ENCODE measurements around the gene FAHD1. TPM values are rescaled to one million over a fixed set of nuclear protein-coding genes. Genes with fewer than 3 reads are reported as not detected.
A peak's percentile ranks its signal among the peaks of the same experiment; 100 is the strongest.

FAHD1 gene
- total and polyA plus RNA-seq, 2 donors (not counting 1 experiment from before 2014, with no cell fraction given): 28.3 to 78.3 TPM

DNA sequence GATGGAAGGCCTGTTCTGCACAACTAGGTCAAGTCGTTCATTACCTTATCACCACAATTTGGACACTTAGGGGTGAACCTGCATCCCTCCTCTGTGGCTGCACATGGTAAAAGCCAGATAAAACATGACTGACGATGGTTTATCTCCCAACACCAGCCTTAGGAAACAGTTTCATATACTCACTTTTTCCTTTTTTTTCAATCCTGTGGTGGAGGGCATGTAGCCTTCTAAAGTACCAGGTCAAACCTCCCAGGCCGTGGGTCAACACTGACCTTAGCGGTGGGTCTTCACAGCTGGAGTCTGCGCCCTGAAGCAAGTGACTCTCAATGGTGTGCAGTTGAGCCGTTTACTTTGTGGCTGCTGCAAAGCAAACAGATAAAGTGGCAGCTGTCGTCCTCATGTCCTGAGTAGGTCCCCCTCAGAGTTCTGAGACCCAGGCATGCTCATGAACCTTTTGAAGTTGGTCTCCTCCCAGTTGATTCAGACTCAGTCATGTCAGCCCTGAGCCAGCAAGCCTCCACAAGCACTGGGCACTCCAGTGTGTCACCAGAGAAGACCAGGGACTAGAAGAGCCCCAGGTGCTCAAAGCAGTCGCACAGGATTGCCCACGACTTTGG is 5.9 kb downstream of the FAHD1 start:
- no peak for DNase-seq (ENCODE audit: low read depth in 2 of 2)
- Histone ChIP-seq H3K27ac (ENCODE audit: insufficient read depth, low read length) (no peak overlapping the region), H2AFZ (ENCODE audit: low read length) (no peak overlapping the region), H3K4me1 (ENCODE audit: control insufficient read depth, extremely low read depth, insufficient read depth, low read length) (peaks cover 7% of the 10 kb centered on the region), H3K9ac (ENCODE audit: insufficient read depth, low read length) (no peak overlapping the region), H3K4me2 (ENCODE audit: extremely low read depth, insufficient read depth, low read length) (no peak overlapping the region), H3K79me2 (ENCODE audit: control insufficient read depth, insufficient read depth, low read length) (peaks cover 16% of the 10 kb centered on the region), H3K4me3 (replicated peaks in 1 of 4; ENCODE audit: control extremely low read depth in 1 of 4, insufficient read depth in 1 of 4, low read depth in 3 of 4, low read length in 4 of 4) (no peak overlapping the region), H4K20me1 (ENCODE audit: control insufficient read depth, extremely low read depth, insufficient read depth, low read length) (no peaks in the 10 kb centered on the region), H3K27me3 (ENCODE audit: control insufficient read depth, insufficient read depth, low read length) (no peaks in the 10 kb centered on the region), H3K36me3 (ENCODE audit: control insufficient read depth, insufficient read depth, low read length) (peaks cover 3% of the 10 kb centered on the region), H3K9me3 (ENCODE audit: control insufficient read depth, insufficient read depth, low read depth, low read length) (no peaks in the 10 kb centered on the region)
- no peak for TF ChIP-seq EZH2 (IDR thresholded peaks at IDR 0.05; ENCODE audit: low read length, missing control alignments)
- TF ChIP-seq CTCF (conservative IDR thresholded peaks at IDR 0.05 in 1 of 2, IDR thresholded peaks at IDR 0.05 in 1 of 2; ENCODE audit: low read depth in 1 of 2, low read length in 2 of 2): no peak

- H3K36me3 ChIP-seq (ENCODE audit: control insufficient read depth, insufficient read depth, low read length): peaks cover 3% of the 10 kb centered on the region
- H3K4me1 ChIP-seq (ENCODE audit: control insufficient read depth, extremely low read depth, insufficient read depth, low read length): peaks cover 3% of the 10 kb centered on the region
- H3K27me3 ChIP-seq (ENCODE audit: control insufficient read depth, insufficient read depth, low read length): no peaks in the 10 kb centered on the region
- no peak overlapping the region for H2AFZ ChIP-seq (ENCODE audit: low read length)
- no peak overlapping the region for H3K27ac ChIP-seq (ENCODE audit: insufficient read depth, low read length)
- H3K9ac ChIP-seq (ENCODE audit: insufficient read depth, low read length): no peak overlapping the region
- no peaks in the 10 kb centered on the region for H3K9me3 ChIP-seq (ENCODE audit: control insufficient read depth, insufficient read depth, low read depth, low read length)
- H3K79me2 ChIP-seq (ENCODE audit: control insufficient read depth, insufficient read depth, low read length): peaks cover 5% of the 10 kb centered on the region
- DNase-seq (ENCODE audit: low read depth in 2 of 2): no peak
- no peak overlapping the region for H3K4me3 ChIP-seq (replicated peaks in 1 of 4; ENCODE audit: control extremely low read depth in 1 of 4, insufficient read depth in 1 of 4, low read depth in 3 of 4, low read length in 4 of 4)
- no peaks in the 10 kb centered on the region for H4K20me1 ChIP-seq (ENCODE audit: control insufficient read depth, extremely low read depth, insufficient read depth, low read length)
- TF ChIP-seq EZH2 (IDR thresholded peaks at IDR 0.05; ENCODE audit: low read length, missing control alignments) (no peak), CTCF (conservative IDR thresholded peaks at IDR 0.05 in 1 of 2, IDR thresholded peaks at IDR 0.05 in 1 of 2; ENCODE audit: low read depth in 1 of 2, low read length in 2 of 2) (no peak)
- no peak overlapping the region for H3K4me2 ChIP-seq (ENCODE audit: extremely low read depth, insufficient read depth, low read length)
Measured at GRCh38 chr16:1834096-1834495, 7.1 kb downstream of the FAHD1 start.

DNA sequence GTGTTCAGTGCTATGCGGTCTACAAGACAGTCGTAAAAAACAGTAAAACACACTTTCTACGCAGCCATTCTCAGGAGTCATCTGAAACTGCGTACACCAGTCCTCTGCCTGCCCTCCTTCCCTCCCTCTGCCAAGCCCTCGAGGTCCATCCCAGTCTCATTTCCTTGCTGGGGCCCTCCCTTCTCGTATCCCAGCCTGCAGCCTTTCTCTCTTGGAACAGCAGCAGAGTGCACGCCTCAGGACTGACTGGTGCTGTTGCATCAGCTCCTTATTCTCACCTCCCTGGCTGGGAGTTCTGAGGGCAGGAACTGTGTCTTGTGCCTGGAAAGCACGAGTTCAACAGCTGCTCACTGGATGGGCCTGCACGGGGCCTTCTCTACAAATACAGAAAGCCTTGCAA is 12.5 kb downstream of the FAHD1 start:
- Histone ChIP-seq H2AFZ (ENCODE audit: low read length) (no peak overlapping the region), H3K9me3 (ENCODE audit: control insufficient read depth, insufficient read depth, low read depth, low read length) (no peaks in the 10 kb centered on the region), H4K20me1 (ENCODE audit: control insufficient read depth, extremely low read depth, insufficient read depth, low read length) (no peaks in the 10 kb centered on the region), H3K27me3 (ENCODE audit: control insufficient read depth, insufficient read depth, low read length) (no peaks in the 10 kb centered on the region), H3K4me1 (ENCODE audit: control insufficient read depth, extremely low read depth, insufficient read depth, low read length) (no peaks in the 10 kb centered on the region), H3K4me2 (ENCODE audit: extremely low read depth, insufficient read depth, low read length) (no peak overlapping the region), H3K79me2 (ENCODE audit: control insufficient read depth, insufficient read depth, low read length) (no peaks in the 10 kb centered on the region), H3K36me3 (ENCODE audit: control insufficient read depth, insufficient read depth, low read length) (no peaks in the 10 kb centered on the region), H3K27ac (ENCODE audit: insufficient read depth, low read length) (no peak overlapping the region), H3K9ac (ENCODE audit: insufficient read depth, low read length) (no peak overlapping the region), H3K4me3 (replicated peaks in 1 of 4; ENCODE audit: control extremely low read depth in 1 of 4, insufficient read depth in 1 of 4, low read depth in 3 of 4, low read length in 4 of 4) (no peak overlapping the region)
- peak in 1 of 2 donors; percentile 82 for DNase-seq (ENCODE audit: low read depth in 2 of 2)
- no peak for TF ChIP-seq EZH2 (IDR thresholded peaks at IDR 0.05; ENCODE audit: low read length, missing control alignments)
- TF ChIP-seq CTCF (conservative IDR thresholded peaks at IDR 0.05 in 1 of 2, IDR thresholded peaks at IDR 0.05 in 1 of 2; ENCODE audit: low read depth in 1 of 2, low read length in 2 of 2): no peak
